ENCODE measurements around the gene AEBP1. TPM values are rescaled to one million over a fixed set of nuclear protein-coding genes. Genes with fewer than 3 reads are reported as not detected.

AEBP1 gene
- total RNA-seq, 1 experiment from 2014 or later: 50.8 TPM

DNA sequence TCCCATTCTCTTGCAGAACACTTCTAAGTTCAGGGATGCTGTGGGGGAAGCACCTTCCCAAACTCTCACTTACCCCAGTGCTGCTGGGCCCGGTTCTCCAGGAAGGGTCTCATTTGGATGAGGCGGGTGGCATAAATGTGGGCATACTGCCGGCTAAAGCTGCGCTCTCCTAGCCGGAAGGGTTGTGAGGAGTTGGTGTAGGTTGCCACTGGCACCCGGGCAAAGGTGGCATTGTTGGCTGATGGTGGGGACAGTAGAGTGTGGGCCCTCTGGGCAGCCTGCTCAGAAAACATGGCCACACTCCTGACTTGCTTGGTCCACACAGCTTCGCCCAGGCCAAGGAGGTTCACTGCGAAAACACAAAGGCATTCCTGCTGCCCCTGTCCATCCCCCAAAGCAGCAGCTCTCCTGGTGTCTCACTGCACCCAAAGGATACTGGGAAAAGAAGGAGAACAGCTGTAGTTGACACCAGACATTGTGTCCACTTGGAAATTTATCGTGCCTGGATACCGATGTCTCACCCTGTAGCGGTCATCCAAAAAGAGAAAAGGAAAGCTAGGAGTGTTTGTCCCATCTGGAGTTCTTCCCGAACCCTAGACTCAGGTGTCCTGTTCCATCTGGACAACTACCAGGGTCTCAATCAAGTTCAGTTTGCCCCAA lies 17.7 kb downstream of the AEBP1 start (continued):
- TF ChIP-seq, protein P1, sequence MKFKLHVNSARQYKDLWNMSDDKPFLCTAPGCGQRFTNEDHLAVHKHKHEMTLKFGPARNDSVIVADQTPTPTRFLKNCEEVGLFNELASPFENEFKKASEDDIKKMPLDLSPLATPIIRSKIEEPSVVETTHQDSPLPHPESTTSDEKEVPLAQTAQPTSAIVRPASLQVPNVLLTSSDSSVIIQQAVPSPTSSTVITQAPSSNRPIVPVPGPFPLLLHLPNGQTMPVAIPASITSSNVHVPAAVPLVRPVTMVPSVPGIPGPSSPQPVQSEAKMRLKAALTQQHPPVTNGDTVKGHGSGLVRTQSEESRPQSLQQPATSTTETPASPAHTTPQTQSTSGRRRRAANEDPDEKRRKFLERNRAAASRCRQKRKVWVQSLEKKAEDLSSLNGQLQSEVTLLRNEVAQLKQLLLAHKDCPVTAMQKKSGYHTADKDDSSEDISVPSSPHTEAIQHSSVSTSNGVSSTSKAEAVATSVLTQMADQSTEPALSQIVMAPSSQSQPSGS (CRISPR knock-in tag; IDR thresholded peaks at IDR 0.05; ENCODE audit: borderline replicate concordance, low read depth): no peak
- TF ChIP-seq, protein P2, sequence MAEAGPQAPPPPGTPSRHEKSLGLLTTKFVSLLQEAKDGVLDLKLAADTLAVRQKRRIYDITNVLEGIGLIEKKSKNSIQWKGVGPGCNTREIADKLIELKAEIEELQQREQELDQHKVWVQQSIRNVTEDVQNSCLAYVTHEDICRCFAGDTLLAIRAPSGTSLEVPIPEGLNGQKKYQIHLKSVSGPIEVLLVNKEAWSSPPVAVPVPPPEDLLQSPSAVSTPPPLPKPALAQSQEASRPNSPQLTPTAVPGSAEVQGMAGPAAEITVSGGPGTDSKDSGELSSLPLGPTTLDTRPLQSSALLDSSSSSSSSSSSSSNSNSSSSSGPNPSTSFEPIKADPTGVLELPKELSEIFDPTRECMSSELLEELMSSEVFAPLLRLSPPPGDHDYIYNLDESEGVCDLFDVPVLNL (CRISPR knock-in tag; IDR thresholded peaks at IDR 0.05; ENCODE audit: borderline replicate concordance, low read depth): no peak
- TF ChIP-seq SP1 (CRISPR knock-in tag; conservative IDR thresholded peaks at IDR 0.05): no peak
- TF ChIP-seq CBFB (CRISPR knock-in tag; IDR thresholded peaks at IDR 0.05; ENCODE audit: low read depth): no peak
- TF ChIP-seq, protein P3, sequence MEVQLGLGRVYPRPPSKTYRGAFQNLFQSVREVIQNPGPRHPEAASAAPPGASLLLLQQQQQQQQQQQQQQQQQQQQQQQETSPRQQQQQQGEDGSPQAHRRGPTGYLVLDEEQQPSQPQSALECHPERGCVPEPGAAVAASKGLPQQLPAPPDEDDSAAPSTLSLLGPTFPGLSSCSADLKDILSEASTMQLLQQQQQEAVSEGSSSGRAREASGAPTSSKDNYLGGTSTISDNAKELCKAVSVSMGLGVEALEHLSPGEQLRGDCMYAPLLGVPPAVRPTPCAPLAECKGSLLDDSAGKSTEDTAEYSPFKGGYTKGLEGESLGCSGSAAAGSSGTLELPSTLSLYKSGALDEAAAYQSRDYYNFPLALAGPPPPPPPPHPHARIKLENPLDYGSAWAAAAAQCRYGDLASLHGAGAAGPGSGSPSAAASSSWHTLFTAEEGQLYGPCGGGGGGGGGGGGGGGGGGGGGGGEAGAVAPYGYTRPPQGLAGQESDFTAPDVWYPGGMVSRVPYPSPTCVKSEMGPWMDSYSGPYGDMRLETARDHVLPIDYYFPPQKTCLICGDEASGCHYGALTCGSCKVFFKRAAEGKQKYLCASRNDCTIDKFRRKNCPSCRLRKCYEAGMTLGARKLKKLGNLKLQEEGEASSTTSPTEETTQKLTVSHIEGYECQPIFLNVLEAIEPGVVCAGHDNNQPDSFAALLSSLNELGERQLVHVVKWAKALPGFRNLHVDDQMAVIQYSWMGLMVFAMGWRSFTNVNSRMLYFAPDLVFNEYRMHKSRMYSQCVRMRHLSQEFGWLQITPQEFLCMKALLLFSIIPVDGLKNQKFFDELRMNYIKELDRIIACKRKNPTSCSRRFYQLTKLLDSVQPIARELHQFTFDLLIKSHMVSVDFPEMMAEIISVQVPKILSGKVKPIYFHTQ (CRISPR knock-in tag; IDR thresholded peaks at IDR 0.05): no peak

DNA sequence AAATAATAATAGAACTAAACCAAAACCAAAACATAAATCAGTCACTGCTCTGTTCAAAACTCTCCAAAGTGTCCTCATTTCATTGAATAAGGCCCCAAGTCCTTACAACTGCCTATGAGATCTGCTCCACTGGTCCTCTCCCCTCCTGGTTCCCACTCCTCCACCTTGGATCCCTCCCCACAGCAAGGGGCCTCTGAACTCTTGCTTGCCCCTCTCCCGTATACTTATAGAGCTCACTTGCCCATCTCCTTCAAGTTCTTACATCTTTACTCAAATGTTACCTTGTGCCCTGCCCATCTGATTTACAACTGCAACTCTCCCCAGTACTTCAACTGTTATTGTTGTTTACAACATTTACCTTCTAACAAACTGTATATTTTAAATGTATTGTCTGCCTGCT lies 18.4 kb downstream of the AEBP1 start:
- peaks cover 7% of the 10 kb centered on the region; the same call in 1 of the 2 replicates for H3K9me3 Mint-ChIP-seq
- CTCF ChIA-PET: interaction anchor here (1.0 to 2.6 kb wide), 10 partner anchors 9 to 118 kb away, joined by 3 to 17 read pairs (median 4); partner anchors contain the start of genes DBNL and YKT6

DNA sequence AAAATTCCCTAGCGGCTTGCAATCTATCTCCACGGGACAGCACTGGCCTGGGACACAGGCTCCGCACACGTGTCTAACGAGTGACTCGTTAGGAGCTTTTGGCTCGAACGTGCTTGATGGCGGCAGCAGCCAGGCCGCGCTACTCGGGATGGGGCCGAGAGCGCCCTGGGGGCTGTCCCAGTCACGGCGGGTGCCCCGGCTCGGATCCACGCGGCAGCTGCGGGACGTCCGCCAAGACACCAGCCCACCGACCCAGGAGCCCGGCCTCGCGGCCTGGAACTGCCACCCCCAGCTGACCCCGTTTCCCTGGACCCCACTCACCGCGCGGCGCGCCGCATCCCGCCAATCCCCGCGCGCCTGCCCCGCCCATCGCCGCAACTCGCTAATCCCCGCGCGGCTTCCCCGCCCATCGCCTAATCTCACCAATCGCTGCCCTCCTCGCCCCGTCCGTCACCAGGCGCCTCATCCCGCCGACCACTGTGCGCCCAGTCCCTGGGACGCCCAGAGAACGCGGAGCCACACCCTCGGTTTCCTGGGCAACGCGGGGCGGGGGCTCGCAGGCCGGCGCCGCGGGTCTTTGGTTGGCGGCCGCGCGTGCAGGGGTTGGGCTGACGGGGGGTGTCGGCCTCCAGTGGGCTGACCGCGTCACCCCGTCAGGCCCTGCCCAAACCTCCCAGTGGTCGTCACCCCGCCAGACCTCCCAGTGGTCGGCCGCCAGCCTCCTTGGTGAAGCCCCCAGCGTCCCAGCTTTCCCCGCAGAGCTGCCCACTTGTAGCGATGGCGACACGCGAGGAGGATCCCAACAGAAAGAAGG lies 19.3 kb downstream of the AEBP1 start, which contains the start of gene POLD2:
TSS of gene POLD2 (minus strand) at position 359 of the 814 bp plus-strand sequence. CDS start 1,495 bp downstream, outside the sequence.
- peak; percentile 98 for DNase-seq (ENCODE audit: low spot score)
- CTCF ChIA-PET: interaction anchor here (0.6 to 2.6 kb wide), 22 partner anchors 8 to 117 kb away, joined by 3 to 17 read pairs (median 4); partner anchors contain the start of genes DBNL and YKT6
- POLR2A ChIA-PET: interaction anchor here (0.7 to 1.2 kb wide), 5 partner anchors 9 to 80 kb away, joined by 3 to 4 read pairs (median 3); partner anchors contain the start of gene AEBP1
- peak; percentile 76 for TF ChIP-seq FOXK1 (CRISPR knock-in tag; IDR thresholded peaks at IDR 0.05)
- TF ChIP-seq, protein P4, sequence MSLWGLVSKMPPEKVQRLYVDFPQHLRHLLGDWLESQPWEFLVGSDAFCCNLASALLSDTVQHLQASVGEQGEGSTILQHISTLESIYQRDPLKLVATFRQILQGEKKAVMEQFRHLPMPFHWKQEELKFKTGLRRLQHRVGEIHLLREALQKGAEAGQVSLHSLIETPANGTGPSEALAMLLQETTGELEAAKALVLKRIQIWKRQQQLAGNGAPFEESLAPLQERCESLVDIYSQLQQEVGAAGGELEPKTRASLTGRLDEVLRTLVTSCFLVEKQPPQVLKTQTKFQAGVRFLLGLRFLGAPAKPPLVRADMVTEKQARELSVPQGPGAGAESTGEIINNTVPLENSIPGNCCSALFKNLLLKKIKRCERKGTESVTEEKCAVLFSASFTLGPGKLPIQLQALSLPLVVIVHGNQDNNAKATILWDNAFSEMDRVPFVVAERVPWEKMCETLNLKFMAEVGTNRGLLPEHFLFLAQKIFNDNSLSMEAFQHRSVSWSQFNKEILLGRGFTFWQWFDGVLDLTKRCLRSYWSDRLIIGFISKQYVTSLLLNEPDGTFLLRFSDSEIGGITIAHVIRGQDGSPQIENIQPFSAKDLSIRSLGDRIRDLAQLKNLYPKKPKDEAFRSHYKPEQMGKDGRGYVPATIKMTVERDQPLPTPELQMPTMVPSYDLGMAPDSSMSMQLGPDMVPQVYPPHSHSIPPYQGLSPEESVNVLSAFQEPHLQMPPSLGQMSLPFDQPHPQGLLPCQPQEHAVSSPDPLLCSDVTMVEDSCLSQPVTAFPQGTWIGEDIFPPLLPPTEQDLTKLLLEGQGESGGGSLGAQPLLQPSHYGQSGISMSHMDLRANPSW (CRISPR knock-in tag; conservative IDR thresholded peaks at IDR 0.05; ENCODE audit: low read depth): no peak
- no peak for TF ChIP-seq ZNF671 (CRISPR knock-in tag; IDR thresholded peaks at IDR 0.05)
- TF ChIP-seq CBFB (CRISPR knock-in tag; IDR thresholded peaks at IDR 0.05; ENCODE audit: low read depth): no peak
- TF ChIP-seq, protein P5, sequence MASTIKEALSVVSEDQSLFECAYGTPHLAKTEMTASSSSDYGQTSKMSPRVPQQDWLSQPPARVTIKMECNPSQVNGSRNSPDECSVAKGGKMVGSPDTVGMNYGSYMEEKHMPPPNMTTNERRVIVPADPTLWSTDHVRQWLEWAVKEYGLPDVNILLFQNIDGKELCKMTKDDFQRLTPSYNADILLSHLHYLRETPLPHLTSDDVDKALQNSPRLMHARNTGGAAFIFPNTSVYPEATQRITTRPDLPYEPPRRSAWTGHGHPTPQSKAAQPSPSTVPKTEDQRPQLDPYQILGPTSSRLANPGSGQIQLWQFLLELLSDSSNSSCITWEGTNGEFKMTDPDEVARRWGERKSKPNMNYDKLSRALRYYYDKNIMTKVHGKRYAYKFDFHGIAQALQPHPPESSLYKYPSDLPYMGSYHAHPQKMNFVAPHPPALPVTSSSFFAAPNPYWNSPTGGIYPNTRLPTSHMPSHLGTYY (CRISPR knock-in tag; IDR thresholded peaks at IDR 0.05): no peak
- TF ChIP-seq, protein P6, sequence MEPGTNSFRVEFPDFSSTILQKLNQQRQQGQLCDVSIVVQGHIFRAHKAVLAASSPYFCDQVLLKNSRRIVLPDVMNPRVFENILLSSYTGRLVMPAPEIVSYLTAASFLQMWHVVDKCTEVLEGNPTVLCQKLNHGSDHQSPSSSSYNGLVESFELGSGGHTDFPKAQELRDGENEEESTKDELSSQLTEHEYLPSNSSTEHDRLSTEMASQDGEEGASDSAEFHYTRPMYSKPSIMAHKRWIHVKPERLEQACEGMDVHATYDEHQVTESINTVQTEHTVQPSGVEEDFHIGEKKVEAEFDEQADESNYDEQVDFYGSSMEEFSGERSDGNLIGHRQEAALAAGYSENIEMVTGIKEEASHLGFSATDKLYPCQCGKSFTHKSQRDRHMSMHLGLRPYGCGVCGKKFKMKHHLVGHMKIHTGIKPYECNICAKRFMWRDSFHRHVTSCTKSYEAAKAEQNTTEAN (CRISPR knock-in tag; IDR thresholded peaks at IDR 0.05): no peak
- TF ChIP-seq, protein P7, sequence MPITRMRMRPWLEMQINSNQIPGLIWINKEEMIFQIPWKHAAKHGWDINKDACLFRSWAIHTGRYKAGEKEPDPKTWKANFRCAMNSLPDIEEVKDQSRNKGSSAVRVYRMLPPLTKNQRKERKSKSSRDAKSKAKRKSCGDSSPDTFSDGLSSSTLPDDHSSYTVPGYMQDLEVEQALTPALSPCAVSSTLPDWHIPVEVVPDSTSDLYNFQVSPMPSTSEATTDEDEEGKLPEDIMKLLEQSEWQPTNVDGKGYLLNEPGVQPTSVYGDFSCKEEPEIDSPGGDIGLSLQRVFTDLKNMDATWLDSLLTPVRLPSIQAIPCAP (CRISPR knock-in tag; IDR thresholded peaks at IDR 0.05): no peak
- no peak for TF ChIP-seq ZNF121 (CRISPR knock-in tag; IDR thresholded peaks at IDR 0.05)
- TF ChIP-seq, protein P8, sequence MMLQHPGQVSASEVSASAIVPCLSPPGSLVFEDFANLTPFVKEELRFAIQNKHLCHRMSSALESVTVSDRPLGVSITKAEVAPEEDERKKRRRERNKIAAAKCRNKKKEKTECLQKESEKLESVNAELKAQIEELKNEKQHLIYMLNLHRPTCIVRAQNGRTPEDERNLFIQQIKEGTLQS (CRISPR knock-in tag; conservative IDR thresholded peaks at IDR 0.05): no peak

More for the DNA sequence above, 18.4 kb downstream of the AEBP1 start:
- peaks cover 10% of the 10 kb centered on the region for H3K4me1 Mint-ChIP-seq
- TF ChIP-seq, protein P9, sequence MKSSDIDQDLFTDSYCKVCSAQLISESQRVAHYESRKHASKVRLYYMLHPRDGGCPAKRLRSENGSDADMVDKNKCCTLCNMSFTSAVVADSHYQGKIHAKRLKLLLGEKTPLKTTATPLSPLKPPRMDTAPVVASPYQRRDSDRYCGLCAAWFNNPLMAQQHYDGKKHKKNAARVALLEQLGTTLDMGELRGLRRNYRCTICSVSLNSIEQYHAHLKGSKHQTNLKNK (CRISPR knock-in tag; IDR thresholded peaks at IDR 0.05): no peak
- TF ChIP-seq KAT7 (CRISPR knock-in tag; IDR thresholded peaks at IDR 0.05; ENCODE audit: borderline replicate concordance) (no peak), RORB (CRISPR knock-in tag; IDR thresholded peaks at IDR 0.05) (no peak), ZNF263 (CRISPR knock-in tag; IDR thresholded peaks at IDR 0.05; ENCODE audit: low read depth) (no peak)
- DNase-seq (ENCODE audit: low spot score) (no peak), ATAC-seq (no peak)
- peaks cover 28% of the 10 kb centered on the region for H3K27me3 Mint-ChIP-seq (ENCODE audit: low read depth)
- H3K27ac Mint-ChIP-seq: peak overlapping the region; percentile 12; the same call in 1 of the 2 replicates
- peaks cover 35% of the 10 kb centered on the region for H3K36me3 Mint-ChIP-seq
- H3K4me3 Mint-ChIP-seq: peak overlapping the region; percentile 92
- POLR2A ChIA-PET: no interaction called here

More for the DNA sequence above, 19.3 kb downstream of the AEBP1 start, which contains the start of gene POLD2:
- peaks cover 10% of the 10 kb centered on the region for H3K4me1 Mint-ChIP-seq
- peak within 1 kb of the TSS; percentile 68; the same call in 1 of the 2 replicates for H3K27ac Mint-ChIP-seq
- peak within 1 kb of the TSS; percentile 92 for H3K4me3 Mint-ChIP-seq
- peak; percentile 99 for ATAC-seq
- H3K36me3 Mint-ChIP-seq: peaks cover 29% of the 10 kb centered on the region
- peaks cover 35% of the 10 kb centered on the region for H3K27me3 Mint-ChIP-seq (ENCODE audit: low read depth)
- peaks cover 10% of the 10 kb centered on the region; the same call in 1 of the 2 replicates for H3K9me3 Mint-ChIP-seq

All from WTC11 (cell line).